ENCODE measurements around the gene LMO4.

LMO4 gene

DNA sequence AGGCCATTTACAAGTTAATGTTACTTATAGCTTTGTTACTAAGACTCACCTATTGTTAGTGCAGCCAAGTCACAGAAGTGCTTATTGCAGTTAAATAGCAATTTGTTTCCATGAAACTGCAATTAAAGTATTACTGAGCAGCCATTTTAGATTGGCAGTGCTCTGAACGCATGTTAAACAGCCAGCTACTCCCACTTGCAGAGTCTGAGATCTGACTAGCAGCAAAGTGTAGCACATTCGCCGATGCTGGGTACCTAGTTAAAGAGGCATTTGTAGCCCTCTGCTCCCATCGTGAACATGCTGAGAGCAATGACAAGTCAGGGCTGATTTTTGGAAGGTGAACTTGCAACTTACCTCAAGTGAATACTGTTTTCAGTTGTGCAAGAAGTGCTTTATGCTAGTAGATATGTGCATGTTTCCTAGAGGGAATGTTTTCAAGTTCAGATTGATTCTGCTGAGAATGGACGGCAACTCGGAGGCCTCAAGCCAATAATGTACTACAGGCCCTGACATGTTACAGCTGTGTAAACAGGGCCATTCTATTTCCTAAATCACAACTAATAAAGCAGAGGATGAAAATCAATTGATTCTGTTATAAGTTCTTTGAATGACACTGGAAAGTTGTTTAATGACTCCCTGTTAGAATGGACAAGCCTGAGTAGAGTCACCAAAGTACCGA lies 19.8 kb downstream of the LMO4 start:
- POLR2A ChIA-PET = no interaction called here
- TF ChIP-seq CTCF (IDR thresholded peaks at IDR 0.05; ENCODE audit: control extremely low read depth, extremely low read depth, low read depth, missing control alignments) = no peak
- CTCF ChIA-PET = interaction anchor here (1.0 to 2.1 kb wide), 3 partner anchors 8 to 27 kb away, joined by 3 to 8 read pairs (median 6); no protein-coding TSS in a partner anchor
- no peak for DNase-seq (ENCODE audit: extremely low spot score)

GRCh38 chr1:87349036-87349435 lies 20.4 kb downstream of the LMO4 start:
- CTCF ChIA-PET = interaction anchor here (2.1 kb wide), 1 partner anchor 23 kb away, joined by 6 read pairs; no protein-coding TSS in a partner anchor
- TF ChIP-seq CTCF (IDR thresholded peaks at IDR 0.05; ENCODE audit: control extremely low read depth, extremely low read depth, low read depth, missing control alignments) = no peak
- DNase-seq (ENCODE audit: extremely low spot score) = no peak
- POLR2A ChIA-PET = no interaction called here

DNA sequence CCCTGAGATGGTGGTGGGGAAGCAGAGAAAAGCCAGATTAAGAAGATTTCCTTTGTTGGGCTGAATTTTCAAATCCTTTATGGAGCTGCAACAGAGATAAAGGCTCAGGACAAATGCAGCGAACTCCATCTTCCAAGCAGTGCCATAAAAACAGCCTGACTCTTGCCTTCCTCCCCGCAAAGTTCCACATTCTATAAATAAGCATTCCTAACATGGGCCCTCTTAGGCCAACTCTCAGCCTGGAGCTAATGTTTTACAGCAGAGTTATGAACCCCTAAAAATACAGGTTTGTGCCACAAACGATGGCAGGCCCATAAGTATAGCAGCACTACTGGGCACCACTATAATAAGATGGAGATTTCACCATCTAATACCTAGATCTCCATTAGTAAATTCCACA lies 27.2 kb downstream of the LMO4 start:
- CTCF ChIA-PET = interaction anchor here (0.9 to 2.0 kb wide), 3 partner anchors 8 to 30 kb away, joined by 3 to 8 read pairs (median 4); no protein-coding TSS in a partner anchor
- TF ChIP-seq CTCF (IDR thresholded peaks at IDR 0.05; ENCODE audit: control extremely low read depth, extremely low read depth, low read depth, missing control alignments) = no peak
- no peak for DNase-seq (ENCODE audit: extremely low spot score)
- POLR2A ChIA-PET = no interaction called here

GRCh38 chr1:87356591-87356990 lies 27.9 kb downstream of the LMO4 start:
- ChIA-PET POLR2A (no interaction called here), CTCF (interaction anchor here (0.9 to 2.0 kb wide), 3 partner anchors 9 to 30 kb away, joined by 3 to 8 read pairs (median 4); no protein-coding TSS in a partner anchor)
- TF ChIP-seq CTCF (IDR thresholded peaks at IDR 0.05; ENCODE audit: control extremely low read depth, extremely low read depth, low read depth, missing control alignments) = no peak
- no peak for DNase-seq (ENCODE audit: extremely low spot score)

GRCh38 chr1:87358219-87358618 lies 29.5 kb downstream of the LMO4 start:
- ChIA-PET POLR2A (no interaction called here), CTCF (no interaction called here)
- no peak for TF ChIP-seq CTCF (IDR thresholded peaks at IDR 0.05; ENCODE audit: control extremely low read depth, extremely low read depth, low read depth, missing control alignments)
- no peak for DNase-seq (ENCODE audit: extremely low spot score)

GRCh38 chr1:87359586-87359985 lies 30.9 kb downstream of the LMO4 start:
- POLR2A ChIA-PET = no interaction called here
- no peak for TF ChIP-seq CTCF (IDR thresholded peaks at IDR 0.05; ENCODE audit: control extremely low read depth, extremely low read depth, low read depth, missing control alignments)
- CTCF ChIA-PET = no interaction called here
- DNase-seq (ENCODE audit: extremely low spot score) = no peak

Measured in GM10248 (cell line).